GM03348 (cell line): ENCODE results near the gene RANBP17.
"Not testable (repeated sequence)": the region's sequence is repeated elsewhere in the genome, so short reads cannot be mapped to it uniquely, and the experiment has no call there.

Source experiments
- DNase-seq: peaks from one replicate; pipeline ENCODE4 v3.0.0; 2012; ENCODE audit warnings: low spot score

The RANBP17 gene

DNA sequence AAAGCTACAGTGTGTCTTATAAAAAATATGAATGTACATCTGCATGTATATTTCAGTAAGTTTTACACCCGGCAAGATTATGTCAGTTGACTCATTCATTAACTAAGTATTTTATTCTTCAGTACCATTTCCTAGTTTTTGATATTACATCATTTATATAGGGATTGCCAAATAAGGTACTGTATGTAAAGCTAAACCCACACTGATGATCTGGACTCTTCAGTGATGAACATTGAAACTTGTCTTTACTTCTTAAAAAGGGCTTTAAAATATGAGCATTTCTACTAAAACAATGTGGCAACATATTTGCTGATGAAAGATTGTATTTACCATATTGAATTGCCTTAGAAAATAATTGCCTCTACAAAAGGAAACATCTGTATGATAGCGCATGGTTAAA is 295.5 kb downstream of the RANBP17 start:
- DNase-seq: peak; percentile 3

DNA sequence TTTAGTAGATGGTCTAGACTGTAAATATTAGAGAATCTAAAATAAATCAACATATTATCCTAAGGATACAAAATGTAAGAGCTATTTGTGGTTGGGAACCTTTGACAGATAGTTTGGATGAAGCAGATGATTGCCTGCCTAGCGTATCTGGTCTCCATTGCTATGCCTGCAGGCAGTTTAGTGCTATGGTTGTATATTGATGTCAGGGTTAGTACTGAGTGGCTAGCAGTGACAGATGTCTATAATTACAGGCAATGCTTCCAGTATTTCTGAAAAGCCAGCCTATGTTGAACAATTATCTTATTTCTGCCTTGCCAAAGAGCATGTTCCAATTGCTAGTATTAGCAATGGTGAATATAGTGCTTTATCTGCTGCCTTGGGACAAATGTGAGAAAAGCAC is 296.0 kb downstream of the RANBP17 start:
- DNase-seq: no peak

DNA sequence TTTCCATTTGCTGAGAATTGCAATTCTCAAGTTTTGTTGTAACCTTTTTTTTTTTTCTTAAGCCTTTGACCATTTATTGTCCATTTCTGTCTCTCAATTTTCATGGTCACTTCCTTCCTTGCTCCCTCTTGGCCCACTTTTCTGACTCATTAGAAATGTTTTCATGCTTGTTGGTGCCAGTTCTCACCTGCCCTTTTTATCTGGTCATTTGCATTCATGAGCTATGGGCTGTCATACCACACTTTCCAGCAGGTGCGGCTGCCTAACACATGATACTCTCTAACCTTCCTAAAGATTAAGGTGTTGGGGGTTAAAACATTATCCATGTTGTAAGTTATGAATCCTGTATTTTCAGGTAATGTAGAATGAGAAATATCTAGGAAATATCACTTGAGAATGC is 296.8 kb downstream of the RANBP17 start:
- DNase-seq: no peak

DNA sequence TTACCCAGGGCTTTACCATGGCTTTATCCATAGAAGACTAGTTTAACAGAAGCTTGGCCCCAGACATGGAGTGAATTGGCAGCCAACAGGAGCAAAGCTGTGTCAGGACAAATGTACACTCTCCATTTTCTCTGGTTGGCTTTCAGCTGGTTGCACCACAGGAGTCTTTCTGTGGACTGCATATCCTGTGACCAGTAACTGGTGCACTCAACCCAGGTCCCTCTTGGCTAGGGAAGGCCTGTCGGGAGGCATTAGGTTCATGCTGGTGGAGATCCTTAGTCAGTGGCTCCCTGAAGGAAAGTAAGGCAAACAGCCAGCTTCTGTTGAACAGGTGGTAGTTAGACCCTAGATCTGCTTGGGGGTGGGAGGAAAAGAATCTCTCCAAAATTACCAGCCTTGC is 300.3 kb downstream of the RANBP17 start:
- no peak for DNase-seq

DNA sequence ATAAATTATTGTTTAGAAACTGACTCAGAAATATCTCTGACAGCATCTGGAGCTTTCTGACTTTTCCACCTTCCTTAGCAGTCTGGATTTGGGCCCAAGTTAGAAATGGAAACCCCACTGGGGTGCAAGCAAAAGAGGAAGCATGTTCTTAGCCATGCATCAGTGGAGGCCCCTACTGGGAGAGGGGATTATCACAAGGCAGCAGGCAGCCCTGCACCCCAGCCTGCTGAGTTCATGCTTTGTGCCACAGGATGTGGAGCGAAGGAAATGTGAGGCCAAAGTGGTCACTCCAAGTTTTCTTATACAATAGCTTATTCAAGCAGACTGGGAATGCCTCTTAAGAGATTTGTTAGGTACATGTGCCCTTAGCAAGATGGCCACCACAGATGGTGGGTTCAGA is 300.8 kb downstream of the RANBP17 start:
- peak; percentile 11 for DNase-seq

DNA sequence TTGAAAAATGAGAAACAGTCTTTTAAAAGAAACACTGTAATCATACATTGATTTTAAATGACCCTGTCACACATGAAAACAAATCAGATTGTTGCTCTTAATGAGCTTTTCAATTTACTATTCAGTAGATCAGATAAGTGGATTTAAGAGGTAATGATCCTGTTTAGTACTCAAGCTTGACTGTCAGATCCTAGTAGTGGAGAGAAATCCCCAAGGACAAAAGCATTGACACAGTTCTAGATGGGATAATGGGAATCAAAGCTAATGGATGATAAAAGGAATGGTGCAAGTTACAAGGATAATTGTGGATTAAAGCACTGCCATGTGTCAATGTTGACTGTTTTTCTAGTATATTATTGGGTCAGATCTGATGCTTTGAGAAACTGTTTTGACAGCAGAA is 304.9 kb downstream of the RANBP17 start:
- no peak for DNase-seq

DNA sequence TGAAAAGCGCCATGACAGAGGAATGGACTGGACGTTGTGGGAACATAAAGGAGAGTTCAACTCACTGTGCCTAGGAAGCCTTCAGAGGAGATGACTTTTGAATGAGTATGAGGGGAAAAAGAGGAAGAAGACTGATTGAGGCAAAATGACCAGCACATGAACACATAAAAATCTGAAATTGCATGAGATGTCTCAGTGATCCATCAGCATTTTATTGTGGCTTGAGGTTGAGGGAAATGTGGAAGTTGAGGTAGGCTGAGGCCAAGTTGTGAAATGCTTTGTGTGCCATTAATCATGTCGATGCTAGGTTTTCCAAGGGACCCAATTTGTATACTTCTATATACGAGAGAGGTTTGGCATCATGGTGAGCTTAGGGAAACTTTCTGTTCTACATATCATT is 306.4 kb downstream of the RANBP17 start:
- DNase-seq: no peak

DNA sequence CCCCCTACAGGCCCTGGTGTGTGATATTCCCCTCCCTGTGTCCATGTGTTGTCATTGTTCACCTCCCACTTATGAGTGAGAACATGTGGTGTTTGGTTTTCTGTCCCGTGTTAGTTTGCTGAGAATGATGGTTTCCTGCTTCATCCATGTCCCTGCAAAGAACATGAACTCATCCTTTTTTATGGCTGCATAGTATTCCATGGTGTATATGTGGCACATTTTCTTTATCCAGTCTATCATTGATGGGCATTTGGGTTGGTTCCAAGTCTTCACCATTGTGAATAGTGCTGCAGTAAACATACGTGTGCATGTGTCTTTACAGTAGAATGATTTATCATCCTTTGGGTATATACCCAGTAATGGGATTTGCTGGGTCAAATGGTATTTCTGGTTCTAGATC is 313.1 kb downstream of the RANBP17 start:
- not testable (repeated sequence) for DNase-seq

DNA sequence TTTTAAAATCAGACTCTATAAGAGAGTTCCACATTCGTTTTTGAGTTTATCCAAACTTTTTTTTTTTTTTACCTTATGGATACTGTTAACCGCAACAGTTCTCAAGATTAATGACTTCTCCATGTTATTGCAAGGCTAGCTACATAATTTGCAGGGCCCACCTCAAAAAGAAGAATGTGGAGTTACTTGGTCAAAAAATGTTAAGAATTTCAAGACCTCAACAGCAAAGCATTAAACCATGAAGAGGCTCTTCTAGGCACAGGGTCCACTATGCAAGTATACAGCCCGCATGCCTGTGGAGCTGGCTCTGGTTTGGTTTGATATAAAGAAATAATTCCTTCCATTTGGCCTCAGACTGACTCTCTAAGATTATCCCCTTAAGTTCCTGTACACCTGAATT is 313.9 kb downstream of the RANBP17 start:
- no peak for DNase-seq

DNA sequence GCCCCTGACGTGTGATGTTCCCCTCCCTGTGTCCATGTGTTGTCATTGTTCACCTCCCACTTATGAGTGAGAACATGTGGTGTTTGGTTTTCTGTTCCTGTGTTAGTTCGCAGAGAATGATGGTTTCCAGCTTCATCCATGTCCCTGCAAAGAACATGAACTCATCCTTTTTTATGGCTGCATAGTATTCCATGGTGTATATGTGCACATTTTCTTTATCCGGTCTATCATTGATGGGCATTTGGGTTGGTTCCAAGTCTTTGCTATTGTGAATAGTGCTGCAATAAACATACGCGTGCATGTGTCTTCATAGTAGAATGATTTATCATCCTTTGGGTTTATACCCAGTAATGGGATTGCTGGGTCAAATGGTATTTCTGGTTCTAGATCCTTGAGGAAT is 316.4 kb downstream of the RANBP17 start:
- not testable (repeated sequence) for DNase-seq

DNA sequence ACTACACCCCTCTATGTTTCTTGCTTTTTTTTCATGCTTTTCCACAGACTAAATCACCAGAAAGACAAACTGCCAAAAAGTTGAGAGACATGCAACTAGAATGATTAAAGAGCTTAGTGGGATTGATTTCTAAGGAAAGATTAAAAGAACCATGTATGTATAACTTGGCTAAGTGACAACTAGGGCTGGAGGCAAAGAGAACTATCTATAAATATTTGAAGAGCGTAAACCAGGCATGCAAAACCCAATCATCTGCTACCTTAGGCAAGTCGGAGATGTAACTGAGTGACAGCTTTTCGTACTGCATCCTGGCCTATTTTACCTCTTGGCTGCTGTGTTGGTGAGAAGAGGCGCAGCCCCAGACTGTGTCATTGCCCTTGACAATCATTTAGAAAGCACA is 326.2 kb downstream of the RANBP17 start:
- DNase-seq: no peak

DNA sequence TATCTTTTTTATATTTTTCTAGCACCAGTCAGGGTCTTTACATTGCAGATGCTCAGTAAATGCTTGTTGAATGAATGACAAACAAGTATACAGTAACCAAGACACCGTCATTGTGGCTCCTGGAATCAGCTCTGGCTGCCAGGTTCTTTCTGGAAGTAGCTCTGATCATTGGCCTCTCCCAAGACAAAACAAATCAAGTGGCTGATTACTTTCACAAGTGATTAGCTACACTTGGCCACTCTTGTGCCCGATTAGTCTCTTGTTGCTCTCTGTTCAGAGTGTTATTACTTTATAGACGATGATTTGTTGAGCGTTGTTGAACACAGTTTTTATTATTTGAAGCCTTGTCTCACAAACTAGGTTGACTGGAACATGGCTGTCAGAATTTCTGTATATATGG is 327.6 kb downstream of the RANBP17 start:
- DNase-seq: no peak

DNA sequence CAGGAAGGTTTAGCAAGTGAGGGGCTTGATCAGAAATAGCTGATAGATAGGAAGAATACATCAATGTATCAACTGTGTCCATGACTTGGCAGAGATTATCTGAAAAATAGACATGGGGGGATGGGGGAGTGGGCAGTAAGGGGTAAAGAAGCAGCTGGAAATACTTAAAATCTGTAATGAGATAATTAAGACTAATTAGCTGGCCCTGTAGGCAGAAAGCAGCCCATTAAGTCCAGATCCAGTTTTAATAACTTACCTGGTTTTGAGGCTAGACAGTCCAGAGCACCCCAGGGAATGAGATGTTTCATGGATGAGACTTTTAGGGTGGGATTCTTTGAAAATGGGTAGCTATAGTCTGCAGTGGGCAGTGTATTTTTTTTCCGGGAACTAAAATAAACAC is 330.3 kb downstream of the RANBP17 start:
- DNase-seq: no peak

DNA sequence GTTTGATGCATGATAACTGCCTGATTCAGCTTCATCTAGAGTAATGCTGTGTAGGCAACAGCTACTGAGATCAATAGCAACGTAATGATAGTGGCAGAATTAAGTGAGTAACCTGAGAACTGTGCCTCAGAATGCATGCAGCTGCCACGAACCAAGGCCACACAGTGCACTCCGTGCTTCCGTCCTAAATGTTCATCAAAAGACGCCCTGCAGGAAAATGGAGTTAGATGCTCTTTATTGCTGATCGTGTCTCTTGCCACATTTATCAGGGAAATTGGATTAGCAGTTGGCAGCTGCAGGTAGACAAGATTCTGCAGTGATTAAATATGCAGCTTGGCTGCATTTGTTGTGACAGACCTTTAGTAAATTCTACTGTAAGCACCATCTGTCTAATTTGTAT is 339.5 kb downstream of the RANBP17 start:
- no peak for DNase-seq

DNA sequence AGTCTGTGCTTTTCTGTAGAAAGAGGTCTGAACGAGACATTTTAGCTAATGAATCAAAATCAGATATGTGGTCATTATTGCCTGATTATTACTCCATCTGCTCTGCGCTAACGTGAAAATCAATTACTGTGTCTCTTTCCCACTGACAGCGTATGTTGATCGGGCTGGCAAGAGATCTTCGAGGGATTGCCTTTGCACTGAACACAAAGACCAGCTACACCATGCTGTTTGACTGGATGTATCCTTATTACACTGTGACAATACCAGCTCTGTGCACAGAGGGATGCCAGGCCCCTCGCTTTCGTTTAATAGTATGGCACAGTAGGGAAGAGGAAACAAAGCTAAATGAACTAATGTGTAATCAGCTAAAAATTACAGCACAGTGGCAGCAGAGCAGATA is 343.6 kb downstream of the RANBP17 start:
- DNase-seq: no peak

DNA sequence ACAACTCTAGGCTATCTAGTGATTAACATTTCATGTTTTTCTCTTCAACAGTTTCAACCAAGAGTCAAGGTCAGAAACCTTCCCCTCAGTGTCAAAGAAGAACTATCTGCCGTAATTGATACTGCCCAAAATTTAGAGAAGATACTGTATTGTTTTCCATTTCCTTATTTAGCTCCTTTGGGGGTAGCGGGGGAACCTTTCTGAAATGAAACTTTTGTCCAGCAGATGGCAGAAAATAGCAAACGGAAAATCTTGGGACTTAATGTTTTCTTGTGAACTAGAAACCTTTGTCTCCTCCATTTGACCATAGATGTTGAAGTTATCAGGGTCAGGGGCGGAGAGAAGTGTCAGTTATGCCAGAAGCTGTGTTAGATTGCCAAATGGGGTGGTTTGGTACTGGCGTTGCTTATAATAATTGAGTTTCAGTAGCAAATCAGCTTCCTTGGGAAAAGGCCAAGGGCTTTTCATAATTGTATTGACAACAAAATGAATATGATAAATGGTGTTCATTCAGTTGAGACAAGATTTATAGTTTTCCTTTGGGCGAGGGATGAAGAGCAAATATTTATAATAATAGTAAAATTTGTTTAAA is 345.5 kb downstream of the RANBP17 start:
- peak; percentile 71 for DNase-seq

DNA sequence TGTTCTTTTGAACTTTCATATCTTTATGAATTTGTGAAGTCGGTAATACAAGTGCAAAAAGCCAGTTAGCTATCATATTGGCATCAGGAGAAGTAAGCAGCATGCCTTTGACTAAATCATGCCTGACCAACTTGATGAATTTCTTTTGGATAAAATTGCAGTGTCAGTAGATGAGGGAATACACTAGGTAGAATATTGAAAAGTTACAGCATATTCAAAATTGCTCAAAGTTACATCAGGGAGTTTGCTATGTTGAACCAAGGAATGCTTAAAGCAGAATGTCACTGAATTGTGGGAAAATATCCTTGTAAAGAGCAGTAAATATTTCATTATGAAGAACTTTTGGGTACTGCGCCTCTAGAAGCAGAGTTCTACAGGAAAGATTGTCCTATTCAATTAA is 360.1 kb downstream of the RANBP17 start:
- DNase-seq: no peak

DNA sequence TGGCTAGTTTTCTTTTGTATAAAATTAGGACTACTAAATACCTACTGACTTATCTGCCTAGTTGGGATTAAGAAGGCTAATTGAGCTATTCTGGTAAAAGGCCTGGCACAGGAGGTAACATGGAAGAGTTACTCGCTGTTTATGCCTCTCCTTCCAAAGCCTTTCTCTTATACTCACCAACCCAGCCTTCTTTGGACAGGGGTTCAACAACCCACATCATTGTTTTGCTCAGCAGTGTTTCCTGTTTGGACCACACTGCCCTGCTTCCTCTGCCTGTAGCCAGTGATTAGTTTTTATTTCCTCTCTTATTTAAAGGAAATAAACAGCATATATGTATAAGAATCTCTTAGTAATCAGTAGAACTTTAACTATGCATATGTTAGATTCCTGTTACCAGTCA is 362.1 kb downstream of the RANBP17 start:
- DNase-seq: no peak

DNA sequence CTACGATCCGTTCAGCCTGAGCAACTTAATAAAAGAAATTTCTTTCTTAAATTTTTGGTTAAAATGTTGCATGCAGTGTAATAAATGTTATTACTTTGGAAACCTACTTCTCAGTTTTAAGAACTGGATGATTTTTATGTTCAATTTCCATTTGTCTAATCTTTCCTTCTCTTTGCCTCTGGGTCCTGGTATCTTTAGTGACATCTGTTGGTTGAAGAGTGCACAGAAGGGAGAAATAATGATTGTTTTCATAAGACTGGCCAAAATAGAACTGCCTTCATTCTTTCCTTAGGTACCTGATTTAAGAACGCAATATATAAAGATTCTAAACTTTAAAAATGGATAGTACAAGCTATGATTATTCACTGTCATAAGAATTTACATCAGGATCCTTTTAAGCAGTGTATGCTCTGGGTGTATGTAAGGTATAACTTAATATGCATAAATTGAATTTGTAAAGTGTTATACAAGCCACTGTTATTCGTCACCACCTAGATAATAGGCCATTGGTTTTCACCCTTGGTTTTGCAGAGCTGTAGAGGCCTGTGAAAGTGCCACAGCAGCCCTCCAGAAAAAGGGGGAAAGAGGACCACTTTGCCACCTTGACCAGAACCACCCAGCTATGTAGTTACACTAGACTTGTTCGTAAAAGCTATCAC is 364.4 kb downstream of the RANBP17 start:
- no peak for DNase-seq

DNA sequence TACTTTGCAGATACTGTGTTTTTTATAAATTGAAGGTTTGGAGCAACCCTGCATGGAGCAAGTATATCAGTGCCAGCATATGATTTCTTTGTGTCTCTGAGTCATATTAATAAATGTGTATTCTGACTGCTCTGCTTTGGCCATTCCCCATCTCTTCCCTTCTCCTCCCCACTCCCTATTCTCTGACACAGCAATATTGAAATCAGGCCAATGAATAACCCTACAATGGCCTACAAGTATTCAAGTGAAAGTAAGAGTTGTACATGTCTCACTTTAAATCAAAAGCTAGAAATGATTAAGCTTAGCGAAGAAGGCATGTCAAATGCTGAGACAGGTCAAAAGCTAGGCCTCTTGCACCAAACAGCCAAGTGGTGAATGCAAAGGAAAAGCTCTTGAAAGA is 365.0 kb downstream of the RANBP17 start:
- no peak for DNase-seq

DNA sequence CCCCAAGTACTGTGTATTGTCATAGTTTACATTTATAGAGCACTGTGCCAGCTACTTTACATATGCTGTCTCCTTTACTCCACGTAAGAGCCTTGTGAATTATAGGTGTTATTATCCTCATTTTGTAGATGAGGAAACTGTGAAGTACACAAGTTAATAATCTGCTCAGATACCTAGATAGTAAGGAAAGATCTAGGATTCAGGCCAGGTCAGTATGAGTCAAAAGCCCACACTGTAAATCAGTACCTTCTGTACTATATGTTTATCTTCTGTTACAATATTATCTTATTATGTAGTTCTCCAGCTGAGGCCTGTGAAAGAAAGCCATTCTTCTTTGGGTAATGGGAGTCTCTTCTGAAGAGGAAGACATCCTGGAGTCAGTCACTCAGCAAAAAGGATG is 374.8 kb downstream of the RANBP17 start:
- no peak for DNase-seq

DNA sequence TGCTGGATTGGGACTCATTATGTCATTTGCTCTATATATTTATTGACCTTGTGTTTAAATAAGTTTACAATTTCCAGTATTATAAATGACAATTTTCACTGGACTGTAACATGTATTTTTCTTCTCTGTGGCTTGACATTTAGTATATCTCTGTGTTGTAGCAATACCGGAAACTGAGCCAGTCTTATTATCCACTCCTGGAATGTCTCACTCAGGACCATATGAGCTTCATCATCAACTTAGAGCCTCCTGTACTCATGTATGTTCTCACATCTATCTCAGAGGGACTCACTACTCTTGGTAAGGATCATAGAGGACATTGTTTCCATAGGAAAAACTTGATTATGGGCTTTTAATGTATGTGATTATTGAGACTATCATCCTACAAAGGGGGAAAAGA is 380.7 kb downstream of the RANBP17 start:
- no peak for DNase-seq

DNA sequence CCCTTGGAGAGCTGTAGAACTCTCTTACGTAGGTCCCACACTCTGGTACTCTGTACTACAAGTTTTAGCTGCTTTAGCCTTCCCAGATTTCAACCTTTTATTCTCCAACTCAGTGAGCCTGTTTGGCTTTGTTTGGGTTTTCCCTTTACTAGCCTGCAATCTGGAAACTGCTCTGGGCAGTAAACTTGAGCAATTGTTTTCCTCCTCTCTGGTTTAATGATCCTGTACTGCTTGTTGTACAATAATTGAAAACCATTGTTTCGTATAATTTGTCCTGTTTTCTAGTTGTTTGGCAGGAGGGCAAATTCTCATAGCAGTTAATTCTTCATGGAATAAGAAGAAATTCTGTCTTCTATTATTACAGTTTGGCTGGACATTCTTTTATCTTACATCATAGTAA is 384.4 kb downstream of the RANBP17 start:
- DNase-seq: no peak

DNA sequence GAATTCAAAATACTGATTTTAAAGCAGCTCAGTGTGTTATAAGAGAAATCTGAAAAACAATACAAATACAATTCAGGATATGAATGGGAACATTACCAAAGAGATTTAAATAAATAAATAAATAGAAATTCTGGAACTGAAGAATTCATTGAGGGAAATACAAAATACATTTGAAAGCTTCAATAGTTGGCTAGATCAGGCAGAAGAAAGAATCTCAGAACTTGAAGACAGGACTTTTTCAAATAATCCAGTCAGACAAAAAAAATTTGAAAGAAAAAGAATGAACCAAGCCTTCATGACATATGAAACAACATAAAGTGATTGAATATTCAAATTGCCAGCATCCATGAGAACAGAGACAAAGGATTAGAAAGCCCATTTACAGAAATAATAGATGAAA is 387.6 kb downstream of the RANBP17 start:
- no peak for DNase-seq
